B cell (primary cell): ENCODE data around the gene FHIT. TPM values are rescaled to one million over a fixed set of nuclear protein-coding genes. Genes with fewer than 3 reads are reported as not detected.

Experiments used
- ATAC-seq: fragments of 200-7000 bp; cut with Tn5 transposase; one replicate; pipeline ENCODE4 v1.10.0; 2021; ENCODE audit warnings: low read depth, mild to moderate bottlenecking, moderate number of reproducible peaks, moderate library complexity
- CTCF ChIA-PET: fragments of 350-600 bp; sonication (Branson Sonifier 250); formaldehyde crosslinking; loops from one replicate; lab custom pipeline; 2021; ENCODE audit warnings: antibody characterized with exemption, inconsistent platforms; lab: Charles Lee
- POLR2A ChIA-PET: fragments of 350-600 bp; sonication (Branson Sonifier 250); formaldehyde crosslinking; loops from one replicate; lab custom pipeline; 2021; ENCODE audit warnings: antibody characterized with exemption; lab: Charles Lee
- DNase-seq: peaks from one replicate; pipeline ENCODE4 v3.0.0; 2013
- H2AFZ ChIP-seq: 2 replicates; pipeline ENCODE4 v1.6.1; 2012; ENCODE audit warnings: mild to moderate bottlenecking, low read depth, low read length; ENCODE audit not compliant: insufficient read depth, poor library complexity, severe bottlenecking
- H3K27ac ChIP-seq, 2 donors: 1 replicate in 1 of 2; 2 replicates in 1 of 2; pipeline ENCODE4 v1.5.1; 2012 to 2013; ENCODE audit warnings: low read length in 2 of 2, mild to moderate bottlenecking in 2 of 2, moderate library complexity in 1 of 2
- H3K27me3 ChIP-seq, 4 experiments: fragments of 200-600 bp in 1 of 4; sonication (generic) in 1 of 4; replicated peaks in 1 of 4; 1 replicate in 2 of 4; 2 replicates in 2 of 4; pipeline versions ENCODE4 v1.6.1 to v1.7.0; 2013 to 2016; ENCODE audit warnings: low read length in 3 of 4, mild to moderate bottlenecking in 2 of 4, mixed read lengths in 1 of 4, moderate library complexity in 1 of 4; ENCODE audit not compliant: insufficient read depth in 4 of 4, control insufficient read depth in 3 of 4; ENCODE audit errors: control extremely low read depth in 1 of 4
- H3K36me3 ChIP-seq, 2 experiments: replicated peaks in 1 of 2; 1 replicate in 1 of 2; 2 replicates in 1 of 2; pipeline versions ENCODE4 v1.6.1 to v1.7.1; 2013; ENCODE audit warnings: low read length in 1 of 2; ENCODE audit not compliant: insufficient read depth in 2 of 2, control insufficient read depth in 1 of 2; ENCODE audit errors: control extremely low read depth in 1 of 2, extremely low read depth in 1 of 2
- H3K4me1 ChIP-seq, 2 donors: fragments of 200-600 bp in 1 of 2; sonication (generic) in 1 of 2; 1 replicate in 1 of 2; 2 replicates in 1 of 2; pipeline versions ENCODE4 v1.5.1 to v1.6.1; 2013 to 2017; ENCODE audit warnings: low read length in 2 of 2; ENCODE audit not compliant: control insufficient read depth in 2 of 2, insufficient read depth in 2 of 2
- H3K4me2 ChIP-seq: replicated peaks from 2 replicates; pipeline ENCODE3; 2012; ENCODE audit warnings: mild to moderate bottlenecking, low read depth, low read length; ENCODE audit not compliant: poor library complexity, severe bottlenecking
- H3K4me3 ChIP-seq, 5 experiments: fragments of 200-600 bp in 1 of 5; sonication (generic) in 1 of 5; 1 replicate in 3 of 5; 2 replicates in 2 of 5; pipeline versions ENCODE4 v1.5.1 to v1.7.0; 2011 to 2016; ENCODE audit warnings: low read length in 4 of 5, mild to moderate bottlenecking in 4 of 5, low read depth in 2 of 5, control low read depth in 1 of 5, moderate library complexity in 1 of 5; ENCODE audit not compliant: insufficient read depth in 1 of 5; ENCODE audit errors: control extremely low read depth in 1 of 5, extremely low read depth in 1 of 5
- H3K79me2 ChIP-seq: fragments of 200-600 bp; sonication (generic); one replicate; pipeline ENCODE4 v1.6.0; 2016; ENCODE audit warnings: low read length; ENCODE audit not compliant: control insufficient read depth, insufficient read depth
- H3K9ac ChIP-seq: fragments of 200-600 bp; sonication (generic); 2 replicates; pipeline ENCODE4 v1.6.1; 2017; ENCODE audit warnings: mild to moderate bottlenecking, low read length, moderate library complexity
- H3K9me3 ChIP-seq, 3 donors: one replicate each; pipeline versions ENCODE4 v1.6.1 to v1.7.1; 2013; ENCODE audit warnings: low read length in 2 of 3; ENCODE audit not compliant: control insufficient read depth in 2 of 3, insufficient read depth in 1 of 3; ENCODE audit errors: control extremely low read depth in 1 of 3
- H4K20me1 ChIP-seq: 2 replicates; pipeline ENCODE4 v1.6.0; 2012; ENCODE audit warnings: mild to moderate bottlenecking, low read length; ENCODE audit not compliant: insufficient read depth, control insufficient read depth, poor library complexity, severe bottlenecking
- H3K27ac Mint-ChIP-seq: one replicate; pipeline ENCODE4 v1.8.0; 2021; ENCODE audit warnings: mixed read lengths
- H3K27me3 Mint-ChIP-seq: one replicate; pipeline ENCODE4 v1.8.0; 2021; ENCODE audit warnings: mixed read lengths
- H3K4me1 Mint-ChIP-seq: one replicate; pipeline ENCODE4 v1.8.0; 2021; ENCODE audit warnings: mixed read lengths
- H3K4me3 Mint-ChIP-seq: one replicate; pipeline ENCODE4 v1.8.0; 2021; ENCODE audit warnings: mixed read lengths
- H3K9me3 Mint-ChIP-seq: one replicate; pipeline ENCODE4 v1.8.0; 2022; ENCODE audit warnings: mixed read lengths; ENCODE audit not compliant: insufficient read depth
- EZH2 ChIP-seq: IDR thresholded peaks from 2 replicates; pipeline ENCODE4 v1.6.1; 2012; ENCODE audit warnings: borderline replicate concordance, low read depth, mild to moderate bottlenecking, moderate library complexity, low read length; ENCODE audit not compliant: insufficient read depth, poor library complexity, severe bottlenecking
- WGBS: methylation state at CpG from one replicate; pipeline ENCODE4 v1.1.5; 2013; ENCODE audit warnings: missing lambda C conversion rate; ENCODE audit not compliant: insufficient coverage; 5-methylcytosine and 5-hydroxymethylcytosine counted together
- intact Hi-C: fragments of 100-400 bp; cut with micrococcal nuclease; formaldehyde crosslinking; loops from one replicate; pipeline ENCODE4 v1.10.0; 2022
- polyA plus RNA-seq: library from polyadenylated mRNA; depleted of rRNA; stranded (reverse); fragments of >200 nt; gene quantifications from 2 replicates; pipeline ENCODE4 v1.2.3, GENCODE V29; 2012
- total RNA-seq, 2 donors: library from RNA; stranded (reverse); fragments of 120-200 nt in 1 of 2; gene quantifications; 1 replicate in 1 of 2; 2 replicates in 1 of 2; pipeline versions ENCODE4 v1.2.3 to v1.2.4, GENCODE V29; 2013 to 2022
- TF ChIP-seq, protein P1 (sequence below): fragments of 200-600 bp; IDR thresholded peaks from one replicate; pipeline ENCODE4 v1.8.0; 2022; ENCODE audit warnings: antibody characterized with exemption, mild to moderate bottlenecking

FHIT gene
- total and polyA plus RNA-seq, 2 donors (not counting 1 experiment from before 2014, with no cell fraction given) = 1.7 to 7.8 TPM

GRCh38 chr3:60594025-60594424 lies 657.2 kb downstream of the FHIT start:
- Histone ChIP-seq H3K4me3 (no peak overlapping the region), H4K20me1 (no peaks in the 10 kb centered on the region), H3K36me3 (no peaks in the 10 kb centered on the region), H3K27ac (no peak overlapping the region), H3K4me1 (no peaks in the 10 kb centered on the region), H3K27me3 (no peaks in the 10 kb centered on the region), H3K9me3 (no peaks in the 10 kb centered on the region), H2AFZ (no peak overlapping the region), H3K4me2 (no peak overlapping the region), H3K9ac (no peak overlapping the region), H3K79me2 (no peaks in the 10 kb centered on the region)
- WGBS = 20% methylated on average over 5 of the region's 6 CpGs
- DNase-seq (no peak), ATAC-seq (no peak)
- no peaks in the 10 kb centered on the region for H3K4me1 Mint-ChIP-seq
- intact Hi-C loops = no loop called here
- TF ChIP-seq EZH2 = no peak
- POLR2A ChIA-PET = no interaction called here
- CTCF ChIA-PET = no interaction called here
- no peaks in the 10 kb centered on the region for H3K27me3 Mint-ChIP-seq
- no peaks in the 10 kb centered on the region for H3K9me3 Mint-ChIP-seq
- no peak overlapping the region for H3K27ac Mint-ChIP-seq
- H3K4me3 Mint-ChIP-seq = no peak overlapping the region

DNA sequence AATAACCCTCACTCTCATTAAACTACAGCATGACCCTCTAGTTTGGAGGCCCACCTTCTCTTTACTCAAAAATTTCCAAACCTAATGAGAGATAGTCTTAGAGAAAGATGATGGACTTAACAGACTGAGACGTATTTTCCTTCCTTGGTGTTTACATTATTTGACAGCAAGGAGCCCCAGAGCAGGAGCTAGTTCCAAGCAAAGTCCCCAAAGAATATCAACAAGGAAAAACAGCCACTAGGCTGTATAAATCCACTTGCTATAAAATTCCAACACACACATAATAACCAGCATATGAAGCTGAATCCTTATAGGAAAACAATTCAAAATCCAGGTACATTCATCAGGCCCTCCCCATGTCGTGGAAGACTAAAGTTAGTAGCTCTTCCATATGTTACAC lies 660.0 kb downstream of the FHIT start:
- no peak overlapping the region for H3K4me2 ChIP-seq
- no peaks in the 10 kb centered on the region for H4K20me1 ChIP-seq
- CTCF ChIA-PET = no interaction called here
- H3K79me2 ChIP-seq = no peaks in the 10 kb centered on the region
- WGBS = no CpG with 5 or more reads among the region's 2 CpGs
- intact Hi-C loops = no loop called here
- H3K9me3 Mint-ChIP-seq = peaks cover 3% of the 10 kb centered on the region
- DNase-seq = no peak
- no peaks in the 10 kb centered on the region for H3K36me3 ChIP-seq
- no peak overlapping the region for H3K4me3 ChIP-seq
- H3K27me3 ChIP-seq = no peaks in the 10 kb centered on the region
- peaks cover 1 to 3% of the 10 kb centered on the region in 2 donors for H3K4me1 ChIP-seq
- no peak for TF ChIP-seq EZH2
- TF ChIP-seq, protein P1, sequence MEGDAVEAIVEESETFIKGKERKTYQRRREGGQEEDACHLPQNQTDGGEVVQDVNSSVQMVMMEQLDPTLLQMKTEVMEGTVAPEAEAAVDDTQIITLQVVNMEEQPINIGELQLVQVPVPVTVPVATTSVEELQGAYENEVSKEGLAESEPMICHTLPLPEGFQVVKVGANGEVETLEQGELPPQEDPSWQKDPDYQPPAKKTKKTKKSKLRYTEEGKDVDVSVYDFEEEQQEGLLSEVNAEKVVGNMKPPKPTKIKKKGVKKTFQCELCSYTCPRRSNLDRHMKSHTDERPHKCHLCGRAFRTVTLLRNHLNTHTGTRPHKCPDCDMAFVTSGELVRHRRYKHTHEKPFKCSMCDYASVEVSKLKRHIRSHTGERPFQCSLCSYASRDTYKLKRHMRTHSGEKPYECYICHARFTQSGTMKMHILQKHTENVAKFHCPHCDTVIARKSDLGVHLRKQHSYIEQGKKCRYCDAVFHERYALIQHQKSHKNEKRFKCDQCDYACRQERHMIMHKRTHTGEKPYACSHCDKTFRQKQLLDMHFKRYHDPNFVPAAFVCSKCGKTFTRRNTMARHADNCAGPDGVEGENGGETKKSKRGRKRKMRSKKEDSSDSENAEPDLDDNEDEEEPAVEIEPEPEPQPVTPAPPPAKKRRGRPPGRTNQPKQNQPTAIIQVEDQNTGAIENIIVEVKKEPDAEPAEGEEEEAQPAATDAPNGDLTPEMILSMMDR = no peak
- H3K4me3 Mint-ChIP-seq = no peak overlapping the region
- POLR2A ChIA-PET = no interaction called here
- H3K27ac Mint-ChIP-seq = no peak overlapping the region
- H3K4me1 Mint-ChIP-seq = peaks cover 3% of the 10 kb centered on the region
- no peaks in the 10 kb centered on the region for H3K27me3 Mint-ChIP-seq
- no peak overlapping the region for H2AFZ ChIP-seq
- no peaks in the 10 kb centered on the region for H3K9me3 ChIP-seq
- H3K27ac ChIP-seq = no peak overlapping the region
- ATAC-seq = no peak
- H3K9ac ChIP-seq = no peak overlapping the region
